ENCODE data around the gene CCSAP. TPM values are rescaled to one million over a fixed set of nuclear protein-coding genes. Genes with fewer than 3 reads are reported as not detected.

CCSAP gene
- total RNA-seq, 1 donor from 2014 or later: 8.0 TPM

DNA sequence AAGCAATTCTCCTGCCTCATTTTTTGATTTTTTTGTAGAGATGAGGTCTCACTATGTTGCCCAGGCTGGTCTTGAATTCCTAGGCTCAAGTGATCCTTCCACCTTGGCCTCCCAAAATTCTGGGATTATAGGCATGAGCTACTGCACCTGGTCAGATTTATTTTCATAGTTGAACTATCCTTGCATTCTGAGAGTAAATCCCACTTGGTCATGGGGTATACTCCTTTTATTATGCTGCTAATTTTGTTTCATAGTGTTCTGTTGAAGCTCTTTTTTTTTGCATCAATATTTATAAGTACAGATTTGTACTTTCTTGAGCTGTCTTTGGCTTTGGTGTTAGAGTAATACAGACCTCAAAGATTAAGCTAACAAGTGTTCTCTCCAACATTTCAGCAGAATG, 12.8 kb upstream of the CCSAP start:
- Mint-ChIP-seq H3K27me3 (ENCODE audit: low read depth, unreplicated experiment) (peaks cover 26% of the 10 kb centered on the region), H3K27ac (ENCODE audit: unreplicated experiment) (no peak overlapping the region), H3K36me3 (ENCODE audit: low read depth, unreplicated experiment) (no peaks in the 10 kb centered on the region), H3K4me3 (ENCODE audit: unreplicated experiment) (no peak overlapping the region), H3K4me1 (ENCODE audit: low read depth, unreplicated experiment) (no peaks in the 10 kb centered on the region), H3K9me3 (ENCODE audit: unreplicated experiment) (peaks cover 4% of the 10 kb centered on the region)
- H3K4me2 ChIP-seq (ENCODE audit: low read length): no peak overlapping the region
- no peaks in the 10 kb centered on the region for H3K79me2 ChIP-seq (ENCODE audit: insufficient read depth, low read length)
- DNase-seq (ENCODE audit: low read depth): no peak
- no peak overlapping the region for H2AFZ ChIP-seq (ENCODE audit: low read depth, low read length)
- H4K20me1 ChIP-seq (ENCODE audit: insufficient read depth, low read length): no peaks in the 10 kb centered on the region
- peaks cover 5% of the 10 kb centered on the region for H3K9me3 ChIP-seq (ENCODE audit: insufficient read depth, low read depth, low read length)
- H3K4me1 ChIP-seq (ENCODE audit: insufficient read depth, low read length): no peaks in the 10 kb centered on the region
- no peak overlapping the region for H3K27ac ChIP-seq (ENCODE audit: low read depth, low read length)
- H3K36me3 ChIP-seq (ENCODE audit: insufficient read depth, low read length): no peaks in the 10 kb centered on the region
- FAIRE-seq: no peak
- TF ChIP-seq CTCF (IDR thresholded peaks at IDR 0.05; ENCODE audit: insufficient read depth, low read depth, low read length) (no peak), EZH2 (IDR thresholded peaks at IDR 0.05; ENCODE audit: insufficient read depth, low read length) (no peak)
- no peak overlapping the region for H3K4me3 ChIP-seq (ENCODE audit: insufficient read depth, low read depth, low read length)
- peaks cover 9% of the 10 kb centered on the region for H3K27me3 ChIP-seq (ENCODE audit: insufficient read depth, low read length)
- no peak overlapping the region for H3K9ac ChIP-seq (ENCODE audit: low read length)

GRCh38 chr1:229354226-229354625, 11.4 kb upstream of the CCSAP start:
- no peak for DNase-seq (ENCODE audit: low read depth)
- Mint-ChIP-seq H3K27me3 (ENCODE audit: low read depth, unreplicated experiment) (peaks cover 15% of the 10 kb centered on the region), H3K36me3 (ENCODE audit: low read depth, unreplicated experiment) (no peaks in the 10 kb centered on the region), H3K4me3 (ENCODE audit: unreplicated experiment) (no peak overlapping the region), H3K9me3 (ENCODE audit: unreplicated experiment) (peaks cover 4% of the 10 kb centered on the region), H3K4me1 (ENCODE audit: low read depth, unreplicated experiment) (no peaks in the 10 kb centered on the region), H3K27ac (ENCODE audit: unreplicated experiment) (no peak overlapping the region)
- H3K4me2 ChIP-seq (ENCODE audit: low read length): no peak overlapping the region
- H2AFZ ChIP-seq (ENCODE audit: low read depth, low read length): no peak overlapping the region
- no peaks in the 10 kb centered on the region for H3K36me3 ChIP-seq (ENCODE audit: insufficient read depth, low read length)
- H3K27ac ChIP-seq (ENCODE audit: low read depth, low read length): no peak overlapping the region
- peaks cover 5% of the 10 kb centered on the region for H3K9me3 ChIP-seq (ENCODE audit: insufficient read depth, low read depth, low read length)
- no peak for FAIRE-seq
- no peaks in the 10 kb centered on the region for H3K79me2 ChIP-seq (ENCODE audit: insufficient read depth, low read length)
- peaks cover 5% of the 10 kb centered on the region for H3K27me3 ChIP-seq (ENCODE audit: insufficient read depth, low read length)
- H3K4me3 ChIP-seq (ENCODE audit: insufficient read depth, low read depth, low read length): no peak overlapping the region
- TF ChIP-seq EZH2 (IDR thresholded peaks at IDR 0.05; ENCODE audit: insufficient read depth, low read length): no peak
- TF ChIP-seq CTCF (IDR thresholded peaks at IDR 0.05; ENCODE audit: insufficient read depth, low read depth, low read length): no peak
- no peaks in the 10 kb centered on the region for H3K4me1 ChIP-seq (ENCODE audit: insufficient read depth, low read length)
- H4K20me1 ChIP-seq (ENCODE audit: insufficient read depth, low read length): no peaks in the 10 kb centered on the region
- no peak overlapping the region for H3K9ac ChIP-seq (ENCODE audit: low read length)

DNA sequence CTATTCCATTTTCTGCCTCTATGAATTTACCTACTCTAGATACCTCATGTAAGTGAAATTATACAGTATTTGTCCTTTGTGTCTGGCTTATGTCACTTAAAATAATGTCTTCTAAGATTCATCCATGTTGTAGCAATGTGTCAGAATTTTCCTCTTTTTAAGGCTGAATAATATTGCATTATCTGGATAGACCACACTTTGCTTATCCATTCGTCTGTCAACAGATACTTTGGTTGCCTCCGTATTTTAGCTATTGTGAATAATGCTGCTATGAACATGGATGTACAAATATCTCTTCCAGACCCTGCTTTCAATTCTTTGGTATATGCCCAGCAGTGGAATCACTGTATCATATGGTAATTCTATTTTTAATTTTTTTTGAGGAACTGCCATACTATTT, 10.1 kb upstream of the CCSAP start:
- Mint-ChIP-seq H3K27me3 (ENCODE audit: low read depth, unreplicated experiment) (peaks cover 16% of the 10 kb centered on the region), H3K27ac (ENCODE audit: unreplicated experiment) (no peak overlapping the region), H3K36me3 (ENCODE audit: low read depth, unreplicated experiment) (no peaks in the 10 kb centered on the region), H3K4me3 (ENCODE audit: unreplicated experiment) (no peak overlapping the region), H3K9me3 (ENCODE audit: unreplicated experiment) (peaks cover 4% of the 10 kb centered on the region), H3K4me1 (ENCODE audit: low read depth, unreplicated experiment) (no peaks in the 10 kb centered on the region)
- Histone ChIP-seq H3K27ac (ENCODE audit: low read depth, low read length) (no peak overlapping the region), H3K79me2 (ENCODE audit: insufficient read depth, low read length) (no peaks in the 10 kb centered on the region), H3K9me3 (ENCODE audit: insufficient read depth, low read depth, low read length) (peaks cover 5% of the 10 kb centered on the region), H2AFZ (ENCODE audit: low read depth, low read length) (no peak overlapping the region), H3K4me1 (ENCODE audit: insufficient read depth, low read length) (no peaks in the 10 kb centered on the region), H3K27me3 (ENCODE audit: insufficient read depth, low read length) (peaks cover 5% of the 10 kb centered on the region), H4K20me1 (ENCODE audit: insufficient read depth, low read length) (no peaks in the 10 kb centered on the region), H3K9ac (ENCODE audit: low read length) (no peak overlapping the region), H3K36me3 (ENCODE audit: insufficient read depth, low read length) (no peaks in the 10 kb centered on the region), H3K4me2 (ENCODE audit: low read length) (no peak overlapping the region), H3K4me3 (ENCODE audit: insufficient read depth, low read depth, low read length) (no peak overlapping the region)
- TF ChIP-seq CTCF (IDR thresholded peaks at IDR 0.05; ENCODE audit: insufficient read depth, low read depth, low read length): no peak
- TF ChIP-seq EZH2 (IDR thresholded peaks at IDR 0.05; ENCODE audit: insufficient read depth, low read length): no peak
- FAIRE-seq (no peak), DNase-seq (ENCODE audit: low read depth) (no peak)

Measured in astrocyte (in vitro differentiated cells and primary cell).